HuH-7.5 (cell line): ENCODE results near the gene EFCAB14.
A peak's percentile ranks its signal among the peaks of the same experiment; 100 is the strongest.
"Not testable (repeated sequence)": the region's sequence is repeated elsewhere in the genome, so short reads cannot be mapped to it uniquely, and the experiment has no call there.

Experiments
- DNase-seq: peaks from one replicate; pipeline ENCODE4 v3.0.0; 2011; ENCODE audit warnings: low spot score

EFCAB14 gene, protein sequence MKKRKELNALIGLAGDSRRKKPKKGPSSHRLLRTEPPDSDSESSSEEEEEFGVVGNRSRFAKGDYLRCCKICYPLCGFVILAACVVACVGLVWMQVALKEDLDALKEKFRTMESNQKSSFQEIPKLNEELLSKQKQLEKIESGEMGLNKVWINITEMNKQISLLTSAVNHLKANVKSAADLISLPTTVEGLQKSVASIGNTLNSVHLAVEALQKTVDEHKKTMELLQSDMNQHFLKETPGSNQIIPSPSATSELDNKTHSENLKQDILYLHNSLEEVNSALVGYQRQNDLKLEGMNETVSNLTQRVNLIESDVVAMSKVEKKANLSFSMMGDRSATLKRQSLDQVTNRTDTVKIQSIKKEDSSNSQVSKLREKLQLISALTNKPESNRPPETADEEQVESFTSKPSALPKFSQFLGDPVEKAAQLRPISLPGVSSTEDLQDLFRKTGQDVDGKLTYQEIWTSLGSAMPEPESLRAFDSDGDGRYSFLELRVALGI

DNA sequence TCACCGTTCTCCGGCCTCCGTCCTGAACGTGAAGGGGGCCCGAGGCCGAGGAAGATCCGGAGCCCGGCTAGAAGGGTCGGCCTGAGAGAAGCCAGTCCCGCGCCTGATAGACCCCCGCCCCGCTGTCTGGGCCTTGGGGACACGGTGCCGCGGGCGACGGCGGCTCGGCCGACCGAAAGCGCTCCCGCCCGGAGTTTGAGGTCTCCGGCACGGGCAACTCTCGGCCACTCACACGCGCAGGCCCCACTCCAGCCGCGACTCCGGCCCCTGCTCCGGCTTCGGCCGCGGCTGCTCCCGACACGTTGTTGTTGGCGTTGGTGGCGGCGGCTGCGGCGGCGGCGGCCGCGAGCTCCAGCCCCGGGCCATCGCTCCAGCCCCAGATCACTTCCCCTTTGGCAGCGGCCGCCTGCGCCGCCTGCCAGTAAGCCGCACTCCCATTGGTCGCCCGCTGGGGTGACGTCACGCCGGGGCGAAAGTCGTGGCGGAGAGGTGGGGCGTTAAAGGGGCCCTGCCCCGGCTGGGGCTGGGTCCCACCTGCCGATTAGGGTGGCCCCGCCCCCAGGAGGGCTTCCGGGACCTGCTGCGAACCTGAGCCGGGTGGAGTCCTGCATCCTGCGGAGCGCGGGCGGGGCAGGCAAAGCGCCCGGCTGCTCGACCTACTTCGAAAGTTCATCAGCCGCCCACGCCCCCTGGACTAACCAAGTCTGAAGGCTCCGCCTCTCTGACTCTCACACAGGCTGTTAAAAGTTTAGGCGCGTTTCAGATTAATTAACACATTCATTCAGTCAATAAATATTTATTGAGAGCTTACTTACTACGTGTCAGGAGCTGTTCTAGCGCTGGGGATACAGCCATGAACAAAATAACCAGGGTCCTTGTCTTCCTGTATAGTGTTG lies at the start of gene EFCAB14:
Gene EFCAB14 (minus strand): TSS at position 388 of the 896 bp plus-strand sequence. CDS start 1,027 bp downstream, outside the sequence.
- peak; percentile 81 for DNase-seq

DNA sequence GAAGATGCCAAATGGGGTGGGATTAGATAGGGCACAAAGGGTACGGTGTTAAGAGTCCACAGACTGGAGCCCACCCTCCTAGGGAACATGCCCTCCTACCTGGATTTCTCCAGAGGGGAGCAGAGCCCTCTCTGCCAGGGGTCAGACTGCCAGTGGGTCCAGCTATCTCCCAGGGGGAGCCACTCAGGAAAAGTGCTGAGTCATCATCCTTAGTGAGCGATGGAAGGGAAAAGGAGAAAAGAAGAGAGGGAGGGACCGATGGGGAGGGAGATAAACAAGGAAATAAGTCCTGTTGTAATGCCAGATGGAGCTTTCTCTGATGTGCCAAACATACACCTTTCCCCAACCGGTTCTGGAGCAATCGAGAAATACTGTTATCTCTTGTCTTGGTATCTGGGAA lies 49.5 kb upstream of the EFCAB14 start:
- no peak for DNase-seq

DNA sequence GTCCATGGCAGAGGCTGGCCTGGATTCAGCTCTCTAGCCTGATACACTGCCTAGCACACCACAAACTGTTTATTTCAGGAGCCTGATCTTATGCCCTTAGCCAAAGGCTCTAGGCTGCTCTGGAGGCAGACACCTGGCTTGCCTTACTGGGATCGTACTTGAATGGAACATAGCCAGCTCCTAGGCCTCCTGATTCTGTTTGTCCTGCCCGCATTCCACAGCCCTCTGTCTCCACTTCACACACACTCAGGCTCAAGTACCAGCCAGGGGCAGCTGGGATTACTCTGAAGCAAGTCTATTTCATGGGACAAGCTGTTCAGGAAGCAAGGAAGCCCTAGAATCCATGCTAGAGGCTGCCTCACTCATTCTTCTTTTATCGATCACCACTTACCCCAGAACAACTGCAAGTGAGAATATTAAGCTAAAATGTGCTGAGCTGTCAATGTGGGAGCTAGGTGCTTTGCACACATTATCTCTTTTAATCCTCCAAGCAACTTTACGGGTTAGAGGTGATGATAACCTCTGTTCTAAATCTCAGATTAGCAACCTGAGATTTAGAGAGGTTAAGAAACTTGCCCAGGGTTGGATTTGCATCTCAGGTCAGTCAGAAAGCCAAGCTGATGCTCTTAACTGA lies 48.9 kb upstream of the EFCAB14 start:
- no peak for DNase-seq

DNA sequence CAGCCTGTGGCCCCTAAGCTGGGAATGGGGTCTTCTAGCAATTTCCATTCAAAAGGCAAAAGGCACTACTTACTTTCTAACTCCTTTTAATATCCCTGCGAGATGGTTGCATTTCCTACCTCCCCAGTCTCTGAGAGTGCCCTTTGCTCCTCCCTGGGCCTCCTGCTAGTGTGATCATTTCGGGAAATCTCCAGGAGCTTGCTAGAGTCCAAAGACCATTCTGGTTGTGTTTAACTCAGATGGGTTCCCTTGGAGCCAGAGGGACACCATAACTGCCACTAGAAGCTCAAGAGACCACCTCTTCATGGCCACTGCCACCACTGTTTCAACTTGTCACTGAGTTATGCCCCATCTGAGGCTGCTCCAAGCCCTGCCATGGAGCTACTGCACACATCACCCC lies 45.5 kb upstream of the EFCAB14 start:
- no peak for DNase-seq

DNA sequence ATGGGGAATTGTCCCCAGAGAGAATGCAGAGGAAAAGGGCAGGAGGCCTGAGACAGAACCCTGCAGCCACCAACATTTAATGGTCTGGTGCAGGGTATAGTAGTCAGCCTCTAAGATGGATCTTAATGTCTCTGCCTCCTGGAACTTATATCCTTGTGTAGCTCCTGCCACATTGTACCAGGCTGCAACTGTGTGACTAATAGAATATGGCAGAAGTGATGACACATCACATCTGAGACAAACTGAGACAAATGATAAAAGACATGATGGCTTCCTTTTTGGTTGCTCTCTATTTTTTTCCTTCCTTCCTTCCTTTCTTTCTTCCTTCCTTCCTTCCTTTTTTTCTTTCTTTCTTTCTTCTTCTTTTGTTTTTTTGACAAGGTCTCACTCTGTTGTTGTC lies 42.8 kb upstream of the EFCAB14 start:
- no peak for DNase-seq

DNA sequence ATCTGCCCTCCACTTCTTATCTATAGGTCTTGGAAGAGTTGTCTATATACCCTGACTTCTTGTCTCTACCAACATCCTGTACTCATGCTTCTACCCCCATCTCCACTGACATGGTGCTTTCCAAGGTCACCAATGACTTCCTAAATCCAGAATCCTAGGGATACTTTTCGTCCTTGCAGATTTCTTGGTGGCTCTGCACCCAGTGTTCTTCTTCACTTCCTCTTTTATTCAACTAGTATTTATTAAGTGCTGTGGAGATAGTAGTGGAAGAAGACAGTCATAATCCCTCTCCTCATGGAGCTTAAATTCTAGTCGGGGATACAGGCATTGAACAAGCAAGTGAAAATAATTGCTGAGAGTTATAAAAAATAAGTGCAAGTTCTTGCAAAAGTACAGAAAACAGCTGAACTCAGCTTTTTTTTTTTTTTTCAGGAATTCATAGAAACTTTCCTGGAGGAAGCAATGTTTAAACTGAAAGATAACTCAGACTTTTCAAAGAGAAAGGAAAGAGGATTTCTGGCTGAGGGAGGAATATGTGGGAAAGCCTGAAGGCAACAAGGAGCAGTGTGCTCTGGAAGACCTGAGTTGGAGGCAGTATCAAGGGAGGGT lies 41.7 kb upstream of the EFCAB14 start:
- no peak for DNase-seq

DNA sequence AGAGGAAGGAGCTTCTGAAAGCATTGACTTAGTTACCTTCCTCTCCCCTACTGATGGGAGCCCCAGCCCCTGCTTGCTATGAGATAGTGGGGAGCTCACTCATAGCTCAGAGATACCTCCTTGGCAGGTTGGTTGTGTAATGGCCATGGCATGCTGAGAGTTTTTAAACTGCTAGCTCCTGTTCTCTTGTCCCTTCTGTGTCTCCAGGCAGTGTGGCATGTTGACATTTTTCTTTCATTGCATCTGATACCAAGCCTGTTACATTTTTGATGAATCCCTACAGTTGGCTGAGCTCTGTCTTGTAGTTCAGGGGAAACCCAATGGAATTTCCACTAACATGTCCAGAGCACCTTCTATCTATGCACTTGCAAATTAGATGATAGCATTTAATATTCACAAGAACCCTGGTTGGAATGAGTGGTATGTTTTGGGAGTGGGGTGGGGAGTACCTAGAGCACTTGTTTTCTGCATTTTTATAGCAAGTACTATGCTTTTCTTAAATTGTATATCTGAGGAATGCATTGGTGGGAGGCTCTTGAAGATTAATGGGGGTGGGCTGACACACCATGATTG lies 39.1 kb upstream of the EFCAB14 start:
- DNase-seq: no peak

DNA sequence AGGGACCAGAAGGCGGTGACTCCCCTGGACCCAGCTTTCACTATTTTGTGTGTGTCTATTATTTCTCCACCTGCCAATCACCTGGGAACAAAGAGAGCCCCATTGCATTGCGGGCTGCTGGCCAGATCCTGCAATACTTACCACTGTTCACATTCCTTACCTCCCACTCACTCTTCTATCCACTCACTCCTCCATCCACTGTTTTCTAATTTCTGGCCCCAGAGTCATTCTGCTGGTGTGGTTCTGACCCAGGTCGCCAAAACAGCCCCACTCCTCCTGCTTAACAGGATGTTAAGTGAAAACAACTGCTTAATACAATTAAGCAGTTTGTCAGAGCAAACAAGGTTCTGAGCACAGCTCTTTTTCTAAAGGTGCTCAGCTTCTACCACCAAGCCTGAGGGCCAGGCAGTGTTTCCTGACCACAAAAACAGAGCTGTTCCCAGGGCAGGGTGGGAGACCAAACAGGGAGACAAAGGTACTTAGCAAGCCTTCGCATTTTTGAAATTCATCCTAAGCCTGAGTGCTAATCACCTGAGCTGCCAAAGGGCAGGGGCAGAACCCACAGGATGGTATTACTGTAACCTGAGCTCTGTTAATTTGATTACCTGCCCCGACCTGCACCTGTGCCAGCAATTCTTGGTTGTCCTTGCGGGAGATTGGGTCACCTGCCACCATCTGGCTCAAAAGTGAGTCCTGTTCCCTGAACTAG lies 38.5 kb upstream of the EFCAB14 start:
- DNase-seq: no peak

DNA sequence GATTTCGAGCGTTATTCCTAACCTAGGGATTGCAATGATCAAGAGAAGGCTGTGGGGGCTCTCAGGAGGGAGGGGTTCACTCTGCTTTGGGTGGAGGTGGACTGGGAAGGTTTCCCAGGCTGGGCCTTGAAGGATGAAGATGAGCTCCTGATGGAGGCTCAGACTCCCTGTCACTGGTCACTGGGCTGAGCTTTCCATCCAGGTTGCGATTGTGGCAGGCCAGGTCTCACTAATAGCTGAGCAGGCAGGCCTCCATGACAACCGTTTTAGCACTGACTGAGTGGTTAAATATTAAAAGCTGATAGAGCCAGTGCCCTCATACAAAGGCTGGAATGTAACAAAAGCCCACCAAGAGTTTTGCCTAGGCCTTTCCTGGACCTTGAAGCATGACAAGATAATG lies 36.2 kb upstream of the EFCAB14 start:
- no peak for DNase-seq

DNA sequence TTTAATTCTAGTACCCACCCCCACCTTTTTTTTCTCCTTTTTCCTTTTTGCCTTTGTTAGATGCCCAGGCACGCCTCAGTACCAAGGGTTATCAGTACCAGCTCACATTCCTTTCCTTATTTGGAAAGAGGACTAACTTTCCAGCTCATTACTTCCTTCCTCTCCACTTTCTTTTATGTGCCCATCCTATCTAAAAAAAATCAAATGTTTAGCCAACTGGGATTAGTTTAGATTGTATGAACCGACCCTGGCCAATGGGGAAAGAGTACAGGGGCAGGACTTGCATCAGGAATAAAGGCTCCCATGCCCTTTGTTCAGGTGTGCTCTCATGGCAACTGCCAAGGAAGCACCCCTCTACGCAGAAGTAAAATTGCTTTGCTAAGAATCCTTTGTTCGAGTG lies 35.8 kb upstream of the EFCAB14 start:
- DNase-seq: not testable (repeated sequence)

DNA sequence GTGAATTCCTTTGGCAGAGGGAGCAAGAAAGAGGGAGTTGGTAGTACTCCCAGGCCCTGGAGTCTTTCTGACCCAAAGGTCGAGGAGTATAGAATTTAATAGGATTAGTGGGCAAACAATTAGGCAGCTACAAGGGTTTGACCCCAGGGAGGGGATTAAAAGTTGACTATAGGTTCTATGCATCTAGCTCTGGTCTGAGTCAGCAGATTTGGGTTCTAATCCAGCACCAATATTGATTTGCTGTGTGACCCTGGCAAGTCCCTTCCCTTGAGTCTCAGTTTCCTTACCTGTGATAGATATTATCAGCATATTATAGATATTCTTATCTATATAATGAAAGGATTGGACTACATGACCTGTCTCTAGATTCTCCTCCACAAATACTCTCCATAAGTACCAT lies 35.1 kb upstream of the EFCAB14 start:
- DNase-seq: no peak

DNA sequence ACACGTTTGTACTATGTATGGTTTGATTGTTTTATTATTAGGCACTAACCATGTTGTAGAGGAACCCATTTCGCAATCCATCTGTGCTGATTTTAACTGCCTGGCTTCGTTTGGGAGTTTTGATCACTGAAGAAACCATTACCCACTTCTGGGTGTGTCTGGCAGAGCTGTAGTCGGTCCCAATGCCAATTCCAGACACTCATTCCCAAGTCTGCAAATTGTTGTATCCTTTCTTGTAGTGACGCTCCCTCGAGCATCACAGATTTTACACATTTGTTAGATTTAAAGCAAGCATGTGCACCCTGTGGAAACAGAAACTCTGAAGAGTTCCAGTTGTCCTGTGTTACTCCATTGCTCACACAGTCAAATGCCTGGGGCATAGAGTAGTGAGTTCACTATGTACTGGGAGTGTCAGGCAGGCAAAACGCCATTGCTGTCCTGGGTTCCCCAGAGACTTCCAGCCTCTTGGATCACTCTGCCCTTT lies 31.0 kb upstream of the EFCAB14 start:
- no peak for DNase-seq

DNA sequence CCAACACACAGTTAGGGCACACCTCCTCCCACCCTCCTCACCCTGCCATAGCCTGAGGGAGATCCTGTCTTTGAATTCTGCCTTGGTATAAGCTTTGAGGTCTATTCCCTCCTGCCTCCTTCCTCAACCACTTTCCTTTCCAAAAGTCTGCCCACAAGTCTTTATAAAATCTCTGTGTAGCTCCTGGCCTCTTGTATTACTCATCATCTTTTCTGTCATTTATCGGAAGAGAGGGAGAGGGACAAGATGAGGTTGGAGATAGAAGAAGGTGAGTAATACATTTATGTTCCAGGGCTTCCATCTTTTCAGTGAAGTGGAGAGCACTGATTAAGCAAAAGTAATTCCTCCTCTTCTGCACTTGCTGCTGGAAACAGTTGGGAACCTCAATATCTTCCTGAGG lies 30.5 kb upstream of the EFCAB14 start:
- DNase-seq: no peak

DNA sequence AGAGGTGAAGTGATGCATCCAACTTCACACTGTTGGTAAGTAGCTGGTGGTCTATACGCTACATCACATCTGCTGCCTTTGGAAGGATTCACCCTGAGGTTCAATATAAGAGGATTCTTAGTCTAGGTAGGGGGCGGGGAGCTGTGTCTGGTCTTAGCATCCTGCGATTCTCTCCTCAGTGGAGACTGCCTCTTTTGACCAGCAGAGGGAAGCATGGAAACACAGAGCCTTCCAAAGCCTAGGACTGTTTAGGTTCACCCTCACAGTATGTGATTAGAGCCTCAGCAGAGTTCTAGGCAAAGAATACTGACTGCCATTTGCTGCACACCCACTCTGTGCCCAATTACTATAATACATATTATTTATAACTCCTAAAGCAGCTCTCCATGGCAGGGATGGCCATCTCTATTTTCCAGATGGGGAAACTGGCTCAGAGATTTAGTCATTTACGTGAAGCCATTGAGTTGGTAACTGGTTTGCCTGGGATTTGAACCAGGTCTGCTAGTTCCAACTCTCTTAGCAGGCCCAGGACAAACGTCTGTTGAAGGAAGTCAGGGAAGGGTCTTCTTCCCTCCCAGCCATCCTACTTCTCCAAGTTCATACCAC lies 28.9 kb upstream of the EFCAB14 start:
- DNase-seq: peak; percentile 19

DNA sequence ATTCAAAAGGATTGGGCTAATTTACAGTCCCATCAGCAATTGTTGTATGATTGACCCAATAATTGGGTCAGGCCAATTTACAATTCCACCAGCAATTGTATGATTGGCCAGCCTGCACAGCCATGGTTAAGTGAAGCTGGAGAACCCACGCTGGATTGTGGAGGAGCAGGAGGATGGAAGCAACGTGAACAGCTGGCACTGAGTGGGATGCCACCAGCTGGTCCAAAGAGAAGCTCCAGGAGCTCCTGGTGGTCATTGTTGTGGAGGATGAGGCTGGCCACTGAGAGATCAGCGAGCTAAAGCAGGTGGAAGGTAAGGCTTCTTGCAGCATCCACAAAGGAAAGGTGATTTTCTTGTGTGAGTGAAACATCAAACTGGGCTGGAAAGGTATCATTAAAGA lies 23.2 kb upstream of the EFCAB14 start:
- no peak for DNase-seq

DNA sequence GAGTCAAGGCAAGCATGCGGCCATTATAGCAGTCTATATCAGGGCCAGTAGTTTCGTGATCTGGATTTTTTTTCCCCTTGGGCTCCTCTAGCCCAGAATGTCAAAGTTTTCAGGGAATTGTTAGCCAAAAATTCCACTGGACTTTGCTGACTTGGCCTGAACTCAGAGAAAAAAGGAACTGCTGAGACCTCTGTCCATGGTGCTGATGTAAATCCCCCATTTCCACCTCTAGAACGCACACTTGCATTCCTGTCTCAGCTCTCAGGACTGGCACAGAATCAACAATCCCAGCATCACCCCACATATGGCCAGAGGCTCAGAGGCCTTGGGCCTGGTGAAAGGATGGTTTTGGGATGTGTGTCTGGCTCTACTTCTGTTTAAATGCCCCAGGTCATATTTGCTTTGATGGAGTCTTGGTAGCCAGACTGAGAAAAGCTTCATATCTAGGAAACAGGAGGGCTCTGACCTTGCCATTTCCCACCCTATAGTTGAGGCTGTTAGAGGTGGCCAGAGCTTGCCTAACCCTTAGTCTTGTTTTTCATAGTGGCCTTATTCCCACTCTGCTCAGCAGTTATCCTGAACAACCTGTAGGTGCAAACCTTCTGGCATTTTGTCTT lies 16.9 kb upstream of the EFCAB14 start:
- DNase-seq: no peak

DNA sequence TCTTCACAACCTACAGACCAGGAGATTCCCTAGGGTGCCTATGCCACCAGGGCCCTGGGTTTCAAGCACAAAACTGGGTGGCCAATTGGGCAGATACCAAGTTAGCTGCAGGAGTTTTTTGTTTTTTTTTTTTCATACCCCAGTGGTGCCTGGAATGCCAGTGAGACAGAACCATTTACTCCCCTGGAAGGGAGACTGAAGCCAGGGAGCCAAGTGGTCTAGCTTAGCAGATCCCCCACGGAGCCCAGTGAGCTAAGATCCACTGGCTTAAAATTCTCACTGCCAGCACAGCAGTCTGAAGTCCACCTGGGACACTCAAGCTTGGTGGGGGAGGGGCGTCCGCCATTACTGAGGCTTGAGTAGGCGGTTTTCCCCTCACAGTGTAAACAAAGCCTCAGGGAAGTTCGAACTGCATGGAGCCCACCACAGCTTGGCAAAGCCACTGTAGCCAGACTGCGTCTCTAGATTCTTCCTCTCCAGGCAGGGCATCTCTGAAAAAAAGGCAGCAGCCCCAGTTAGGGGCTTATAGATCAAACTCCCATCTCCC lies 9.5 kb upstream of the EFCAB14 start:
- DNase-seq: not testable (repeated sequence)

DNA sequence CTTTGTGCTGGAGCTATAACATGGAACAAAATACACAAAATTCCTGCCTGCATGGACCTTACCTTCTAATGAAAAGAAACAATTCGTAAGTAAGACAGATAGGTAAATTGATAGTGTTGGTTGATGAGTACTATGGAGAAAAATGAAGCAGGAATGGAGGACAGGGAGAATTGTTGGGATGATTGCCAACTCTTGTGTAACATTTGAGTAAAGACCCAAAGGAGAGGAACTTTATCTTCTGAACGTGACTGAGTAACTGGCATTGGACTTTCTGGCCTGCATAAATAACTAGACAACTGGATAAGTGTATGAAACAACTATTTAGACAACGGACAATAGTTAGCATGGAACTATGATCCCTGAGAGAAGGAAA lies 6.8 kb upstream of the EFCAB14 start:
- no peak for DNase-seq

DNA sequence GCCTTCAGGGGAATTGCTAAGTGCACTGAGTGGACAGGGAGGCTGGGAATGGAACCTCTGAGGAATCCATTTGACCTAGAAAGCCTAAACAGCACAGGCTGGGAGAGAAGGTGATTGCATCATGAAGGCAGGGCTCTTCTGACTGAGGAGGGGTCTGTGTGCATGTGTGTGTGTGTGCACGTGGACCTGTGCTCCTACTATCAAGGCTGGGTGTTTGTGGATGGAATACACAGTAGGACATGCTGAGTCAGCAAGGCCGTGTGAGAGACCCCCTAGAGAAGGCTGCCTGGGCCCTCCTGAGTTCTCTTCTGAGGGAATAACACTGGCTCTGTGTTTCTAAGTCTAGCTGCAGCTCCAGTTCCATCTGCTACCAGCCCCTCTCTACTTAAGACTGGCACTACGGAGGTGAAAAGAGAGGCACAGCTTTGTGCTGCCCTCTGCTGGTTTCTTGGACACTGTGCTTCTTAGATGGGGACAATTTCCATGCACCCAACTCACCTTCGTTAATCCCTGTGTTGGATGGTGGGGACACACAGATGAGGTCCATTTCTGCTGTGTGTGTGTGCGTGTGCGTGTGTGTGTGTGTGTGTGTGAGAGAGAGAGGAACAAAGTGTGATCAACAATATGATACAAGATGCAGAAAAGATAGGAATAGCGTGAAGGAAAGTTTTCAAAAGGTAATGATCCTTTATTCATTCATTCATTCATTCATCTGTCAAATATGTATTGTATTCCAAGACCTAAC lies 6.2 kb upstream of the EFCAB14 start:
- peak; percentile 35 for DNase-seq
